Measurements from ENCODE around the gene LHX3. TPM values are rescaled to one million over a fixed set of nuclear protein-coding genes. Genes with fewer than 3 reads are reported as not detected.

Gene LHX3
- polyA plus RNA-seq, 1 of the 3 experiments (the other 2 are of a cell fraction): not detected

GRCh38 chr9:136196404-136197083 lies 8.4 kb downstream of the LHX3 start:
- no peak for DNase-seq
- TF ChIP-seq MAX (IDR thresholded peaks at IDR 0.05; ENCODE audit: low read depth) (no peak), ZBTB33 (IDR thresholded peaks at IDR 0.05; ENCODE audit: borderline replicate concordance, low read depth) (no peak), RXRA (IDR thresholded peaks at IDR 0.05; ENCODE audit: borderline replicate concordance, low read depth) (no peak), RAD21 (IDR thresholded peaks at IDR 0.05; ENCODE audit: low read length) (no peak), EP300 (IDR thresholded peaks at IDR 0.05; ENCODE audit: borderline replicate concordance in 1 of 2, low read depth in 1 of 2, low read length in 1 of 2) (no peak), TCF12 (IDR thresholded peaks at IDR 0.05) (no peak), GABPA (IDR thresholded peaks at IDR 0.05; ENCODE audit: low read depth) (no peak), RCOR1 (IDR thresholded peaks at IDR 0.05; ENCODE audit: low read length) (no peak), GATA2 (CRISPR knock-in tag; IDR thresholded peaks at IDR 0.05) (no peak), NFIC (IDR thresholded peaks at IDR 0.05; ENCODE audit: borderline replicate concordance) (no peak), TEAD4 (IDR thresholded peaks at IDR 0.05; ENCODE audit: borderline replicate concordance, insufficient read depth) (no peak)
- Histone ChIP-seq H3K4me3 (ENCODE audit: low read depth in 2 of 2, low read length in 1 of 2) (no peak overlapping the region), H3K9me3 (no peaks in the 10 kb centered on the region), H4K20me1 (ENCODE audit: insufficient read depth) (peaks cover 16% of the 10 kb centered on the region), H3K27me3 (ENCODE audit: insufficient read depth) (peaks cover 89% of the 10 kb centered on the region), H3K36me3 (replicated peaks in 1 of 2; ENCODE audit: control insufficient read depth in 1 of 2, insufficient read depth in 2 of 2, low read length in 1 of 2) (no peaks in the 10 kb centered on the region), H2AFZ (ENCODE audit: low read depth) (no peak overlapping the region), H3K9me2 (no peaks in the 10 kb centered on the region), H3K27ac (ENCODE audit: low read depth in 2 of 2, low read length in 1 of 2) (no peak overlapping the region), H3K4me1 (ENCODE audit: control insufficient read depth in 1 of 2, insufficient read depth in 2 of 2, low read depth in 1 of 2, low read length in 1 of 2) (no peaks in the 10 kb centered on the region), H3K4me2 (no peak overlapping the region), H3K9ac (no peak overlapping the region), H3F3A (replicated peaks; ENCODE audit: insufficient read depth) (no peaks in the 10 kb centered on the region), H3K79me2 (ENCODE audit: insufficient read depth) (no peaks in the 10 kb centered on the region)
- ChIA-PET CTCF (interaction anchor here (1.1 to 2.1 kb wide), 5 partner anchors 10 to 85 kb away, joined by 3 to 8 read pairs (median 4); no protein-coding TSS in a partner anchor), POLR2A (interaction anchor here (1.5 kb wide), 1 partner anchor 18 kb away, joined by 4 read pairs; no protein-coding TSS in a partner anchor)
- WGBS (ENCODE audit: low lambda C conversion rate): 7% methylated on average over 16 of the region's 16 CpGs

GRCh38 chr9:136194540-136194939 lies 10.4 kb downstream of the LHX3 start:
- POLR2A ChIA-PET: no interaction called here

More at GRCh38 chr9:136194540-136194939, 10.4 kb downstream of the LHX3 start:
- WGBS (ENCODE audit: low lambda C conversion rate): 27% methylated on average over 5 of the region's 5 CpGs
- Histone ChIP-seq H3K4me3 (ENCODE audit: low read depth in 2 of 2, low read length in 1 of 2) (no peak overlapping the region), H3K9ac (no peak overlapping the region), H3K79me2 (ENCODE audit: insufficient read depth) (no peaks in the 10 kb centered on the region), H4K20me1 (ENCODE audit: insufficient read depth) (0 out of 2 replicates have a peak, but pooled peaks cover 4% of the 10 kb centered on the region), H3K4me1 (ENCODE audit: control insufficient read depth in 1 of 2, insufficient read depth in 2 of 2, low read depth in 1 of 2, low read length in 1 of 2) (no peaks in the 10 kb centered on the region), H3K27me3 (ENCODE audit: insufficient read depth) (peaks cover 89% of the 10 kb centered on the region), H3K9me3 (no peaks in the 10 kb centered on the region), H3K27ac (ENCODE audit: low read depth in 2 of 2, low read length in 1 of 2) (no peak overlapping the region), H2AFZ (ENCODE audit: low read depth) (no peak overlapping the region), H3K9me2 (no peaks in the 10 kb centered on the region), H3K4me2 (no peak overlapping the region), H3F3A (replicated peaks; ENCODE audit: insufficient read depth) (no peaks in the 10 kb centered on the region), H3K36me3 (replicated peaks in 1 of 2; ENCODE audit: control insufficient read depth in 1 of 2, insufficient read depth in 2 of 2, low read length in 1 of 2) (no peaks in the 10 kb centered on the region)
- DNase-seq: no peak
- CTCF ChIA-PET: no interaction called here
- TF ChIP-seq MEF2A (IDR thresholded peaks at IDR 0.05; ENCODE audit: borderline replicate concordance, low read depth) (no peak), FOXJ3 (CRISPR knock-in tag; IDR thresholded peaks at IDR 0.05) (no peak), FOXM1 (IDR thresholded peaks at IDR 0.05; ENCODE audit: low read depth) (no peak), RXRA (IDR thresholded peaks at IDR 0.05; ENCODE audit: borderline replicate concordance, low read depth) (no peak), ELF1 (IDR thresholded peaks at IDR 0.05) (no peak), SMC3 (IDR thresholded peaks at IDR 0.05; ENCODE audit: low read depth, low read length) (no peak), REST (IDR thresholded peaks at IDR 0.05; ENCODE audit: low read depth, low read length) (no peak), JUND (IDR thresholded peaks at IDR 0.05) (no peak), MAX (IDR thresholded peaks at IDR 0.05; ENCODE audit: low read depth) (no peak), GATA2 (CRISPR knock-in tag; IDR thresholded peaks at IDR 0.05) (no peak), NRF1 (IDR thresholded peaks at IDR 0.05; ENCODE audit: low read depth, low read length) (no peak), FOSL2 (IDR thresholded peaks at IDR 0.05; ENCODE audit: borderline replicate concordance, low read depth) (no peak), TEAD4 (IDR thresholded peaks at IDR 0.05; ENCODE audit: borderline replicate concordance, insufficient read depth) (no peak), EP300 (IDR thresholded peaks at IDR 0.05; ENCODE audit: borderline replicate concordance in 1 of 2, low read depth in 1 of 2, low read length in 1 of 2) (no peak), RAD21 (IDR thresholded peaks at IDR 0.05; ENCODE audit: low read length) (no peak), MXI1 (IDR thresholded peaks at IDR 0.05; ENCODE audit: low read depth, low read length) (no peak)
